RKO (cell line): ENCODE measurements around the gene MANBA.
"Not testable (repeated sequence)": the region's sequence is repeated elsewhere in the genome, so short reads cannot be mapped to it uniquely, and the experiment has no call there.

Experiments
- DNase-seq: peaks from one replicate; pipeline ENCODE4 v3.0.0-alpha.2; 2016; ENCODE audit warnings: low spot score

The MANBA gene

DNA sequence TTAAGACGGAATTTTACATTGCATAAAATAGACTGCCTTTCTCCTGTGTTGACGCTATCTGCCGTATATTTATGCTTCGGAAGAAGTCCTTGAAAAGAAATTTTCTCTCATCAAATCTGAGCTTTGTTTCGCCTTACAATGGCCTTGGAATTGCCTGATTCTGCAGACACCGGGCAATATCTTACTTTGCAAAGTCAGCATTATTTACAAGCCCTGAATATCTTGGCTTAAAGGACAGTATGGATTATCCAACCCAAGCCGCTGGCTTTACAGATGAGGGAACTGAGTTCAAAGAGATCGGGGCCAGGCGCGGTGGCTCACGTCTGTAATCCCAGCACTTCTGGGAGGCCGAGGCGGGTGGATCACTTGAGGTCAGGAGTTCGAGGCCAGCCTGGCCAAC is 1.1 kb upstream of the MANBA start:
- no peak for DNase-seq

DNA sequence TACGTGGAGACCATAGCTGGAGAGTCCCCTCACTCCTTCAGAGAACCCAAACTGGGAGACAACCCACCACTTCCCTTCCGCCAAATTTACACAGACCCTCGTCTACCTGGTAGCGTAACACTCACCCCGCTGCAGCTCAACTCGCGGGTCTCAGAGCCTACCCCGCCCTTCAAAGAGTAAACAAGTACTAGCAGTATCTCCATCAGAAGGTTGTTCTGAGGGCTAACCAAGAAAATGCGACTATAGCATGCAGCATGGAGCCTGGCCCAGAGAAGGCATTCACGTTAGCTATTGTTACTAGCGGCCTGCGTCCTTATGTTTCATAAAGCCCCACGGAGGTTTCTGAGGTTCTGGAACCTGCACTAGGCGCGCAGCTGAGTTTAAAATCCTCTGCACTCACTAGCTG is 531 bp upstream of the MANBA start:
- no peak for DNase-seq

DNA sequence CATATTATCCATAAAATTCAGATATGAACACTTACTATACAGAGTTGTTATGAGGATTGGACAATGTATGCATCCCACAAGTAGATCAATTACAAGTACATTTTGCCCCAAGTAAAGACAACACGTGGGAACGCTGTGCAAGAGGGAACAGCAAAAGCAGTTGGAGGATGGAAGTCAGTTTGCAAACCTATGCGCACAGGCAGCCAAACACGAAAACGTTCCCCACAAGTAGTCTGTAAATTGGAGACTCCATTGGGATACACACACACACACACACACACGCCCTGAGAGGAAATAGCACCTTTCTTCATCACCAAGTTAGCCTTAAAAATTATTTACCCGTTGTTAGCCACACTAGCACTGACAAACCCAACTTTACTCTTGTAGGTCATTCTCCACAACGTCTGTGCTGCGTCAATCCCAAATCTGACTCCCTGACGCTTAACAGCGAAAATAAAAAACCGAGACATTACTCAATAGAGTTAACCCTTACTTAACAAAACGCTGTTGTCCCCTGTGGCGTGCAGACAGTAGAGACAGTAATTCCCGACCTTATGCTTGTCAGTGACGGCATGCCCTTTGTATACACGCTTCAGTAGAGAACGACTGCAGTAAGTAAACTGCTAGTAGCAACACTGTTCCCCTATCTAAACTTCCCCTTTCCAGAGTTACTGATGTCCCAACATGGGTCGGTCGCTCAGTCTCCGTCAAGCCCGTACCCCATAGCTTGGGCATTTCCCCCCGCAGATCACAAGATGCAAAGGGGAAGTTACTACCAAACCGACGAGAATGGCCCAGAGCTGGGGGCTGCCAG is 730 bp downstream of the MANBA start:
- DNase-seq = peak; percentile 79

DNA sequence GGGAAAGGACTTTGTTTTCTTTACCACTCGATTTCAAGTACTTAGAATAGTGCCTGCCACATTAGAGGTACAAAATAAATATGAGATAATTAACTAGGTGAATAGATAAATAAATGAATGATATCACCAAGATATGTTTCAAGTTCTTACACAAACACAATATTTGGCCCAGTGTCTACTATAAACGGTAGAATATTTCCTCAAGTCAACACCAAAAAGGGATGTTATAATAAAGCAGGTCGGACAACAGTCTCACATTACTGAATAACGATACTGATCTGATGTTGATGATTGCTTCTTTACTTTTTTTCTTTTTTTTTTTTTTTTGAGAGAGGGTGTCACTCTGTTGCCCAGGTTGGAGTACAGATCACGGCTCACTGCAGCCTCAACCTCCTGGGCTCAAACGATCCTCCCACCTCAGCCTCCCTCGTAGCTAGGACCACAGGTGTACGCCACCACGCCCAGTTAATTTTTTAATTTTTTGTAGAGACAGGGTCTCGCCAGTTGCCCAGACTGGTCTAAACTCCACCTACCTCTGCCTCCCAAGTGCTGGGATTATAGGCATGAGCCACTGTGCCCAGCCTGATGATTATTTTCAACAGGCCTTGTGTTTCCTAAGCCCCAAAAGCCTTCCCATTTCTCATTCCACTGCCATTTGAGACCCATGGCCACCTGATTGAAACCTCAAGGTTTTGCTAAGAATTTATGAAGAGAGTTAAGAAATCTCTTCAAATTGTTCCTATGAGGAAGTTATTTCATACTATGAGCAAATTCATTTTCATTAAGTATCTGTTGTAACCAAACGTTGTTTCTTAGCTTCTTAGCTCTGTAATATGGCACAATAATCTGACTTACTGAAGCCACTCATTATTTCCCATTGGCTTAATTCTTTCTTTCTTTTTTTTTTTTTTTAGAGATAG is 2.3 kb downstream of the MANBA start:
- no peak for DNase-seq

DNA sequence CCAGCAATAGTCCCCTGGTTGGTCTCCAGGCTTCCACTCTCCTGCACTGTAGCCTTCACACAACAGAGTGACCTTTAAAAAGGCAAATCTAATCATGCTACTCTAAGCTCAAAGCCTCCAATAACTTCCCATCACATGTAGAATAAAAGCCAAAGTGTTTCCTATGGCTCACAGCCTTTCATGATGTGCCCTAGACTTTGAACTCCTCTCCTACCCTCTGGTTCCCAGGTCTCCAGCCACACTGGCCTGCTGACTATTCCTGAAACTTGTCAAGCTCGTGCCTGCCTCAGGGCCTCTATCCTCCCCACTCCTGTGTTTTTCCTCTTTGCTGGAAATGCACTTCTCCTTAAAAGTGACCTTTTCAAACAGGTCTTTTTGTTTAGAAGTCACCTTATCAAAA is 3.1 kb downstream of the MANBA start:
- DNase-seq = no peak

DNA sequence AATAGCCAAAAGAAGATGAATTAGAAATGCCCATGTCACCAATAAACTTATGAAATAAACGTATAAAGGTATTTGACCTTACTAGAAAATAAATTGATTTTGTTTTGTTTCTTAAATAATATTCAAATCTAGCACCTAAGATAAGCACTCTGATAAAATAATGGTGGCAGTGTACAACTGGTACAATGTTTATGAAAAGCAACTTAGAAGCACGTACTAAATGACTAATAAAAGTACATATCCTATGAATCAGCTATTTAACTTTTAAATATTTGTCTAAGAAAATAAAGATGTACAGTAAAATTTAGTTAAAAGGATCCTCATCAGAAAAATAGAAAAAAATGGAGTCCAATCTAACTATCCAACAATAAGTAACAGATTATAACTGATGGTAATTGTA is 6.7 kb downstream of the MANBA start:
- DNase-seq = no peak

DNA sequence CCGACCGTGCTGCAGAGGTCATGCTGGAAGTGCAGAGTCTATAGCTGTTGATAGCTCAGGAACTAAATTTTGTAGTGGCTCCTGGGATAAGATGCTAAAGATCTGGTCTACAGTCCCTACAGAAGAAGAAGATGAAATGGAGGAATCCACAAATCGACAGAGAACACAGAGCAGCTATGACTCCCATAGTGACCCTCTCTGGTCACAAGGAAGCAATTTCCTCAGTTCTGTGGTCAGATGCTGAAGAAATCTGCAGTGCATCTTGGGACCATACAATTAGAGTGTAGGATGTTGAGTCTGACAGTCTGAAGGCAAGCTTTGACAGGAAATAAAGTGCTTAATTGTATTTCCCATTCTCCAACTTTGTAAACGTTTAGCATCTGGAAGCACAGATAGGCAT is 8.8 kb downstream of the MANBA start:
- DNase-seq = no peak

DNA sequence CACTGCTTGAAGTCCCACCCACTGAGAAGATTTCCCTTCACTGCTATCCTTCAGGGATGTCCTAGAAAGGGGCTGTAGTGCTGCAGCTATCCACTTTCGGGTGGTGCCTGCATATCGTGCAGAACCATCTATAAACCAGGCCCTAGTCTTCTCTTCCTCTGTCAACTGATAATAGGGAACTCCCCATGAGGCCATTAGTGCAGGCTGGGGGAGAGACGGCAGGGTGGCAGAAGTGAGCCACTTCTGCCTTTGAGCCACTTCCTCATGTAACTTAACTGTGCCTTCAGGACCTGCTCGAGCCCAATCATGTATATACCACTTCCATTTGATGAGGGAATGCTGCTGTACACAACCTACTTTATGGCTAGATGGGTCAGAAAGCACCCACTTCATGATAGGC is 17.4 kb downstream of the MANBA start:
- not testable (repeated sequence) for DNase-seq

DNA sequence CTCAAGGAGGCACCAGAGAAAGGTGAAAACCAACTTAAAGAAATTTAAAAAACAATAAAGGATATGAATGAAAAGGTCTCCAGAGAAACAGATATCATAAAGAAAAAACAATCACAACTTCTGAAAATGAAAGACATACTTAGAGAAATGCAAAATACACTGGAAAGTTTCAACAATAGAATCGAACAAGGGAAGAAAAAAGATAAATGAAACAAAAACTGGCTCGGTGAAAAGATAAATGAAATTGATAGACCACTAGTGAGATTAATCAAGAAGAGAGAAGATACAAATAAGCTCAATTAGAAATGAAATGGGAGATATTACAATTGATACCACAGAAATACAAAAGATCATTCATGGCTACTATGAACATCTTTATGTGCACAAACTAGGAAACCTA is 22.0 kb downstream of the MANBA start:
- not testable (repeated sequence) for DNase-seq

DNA sequence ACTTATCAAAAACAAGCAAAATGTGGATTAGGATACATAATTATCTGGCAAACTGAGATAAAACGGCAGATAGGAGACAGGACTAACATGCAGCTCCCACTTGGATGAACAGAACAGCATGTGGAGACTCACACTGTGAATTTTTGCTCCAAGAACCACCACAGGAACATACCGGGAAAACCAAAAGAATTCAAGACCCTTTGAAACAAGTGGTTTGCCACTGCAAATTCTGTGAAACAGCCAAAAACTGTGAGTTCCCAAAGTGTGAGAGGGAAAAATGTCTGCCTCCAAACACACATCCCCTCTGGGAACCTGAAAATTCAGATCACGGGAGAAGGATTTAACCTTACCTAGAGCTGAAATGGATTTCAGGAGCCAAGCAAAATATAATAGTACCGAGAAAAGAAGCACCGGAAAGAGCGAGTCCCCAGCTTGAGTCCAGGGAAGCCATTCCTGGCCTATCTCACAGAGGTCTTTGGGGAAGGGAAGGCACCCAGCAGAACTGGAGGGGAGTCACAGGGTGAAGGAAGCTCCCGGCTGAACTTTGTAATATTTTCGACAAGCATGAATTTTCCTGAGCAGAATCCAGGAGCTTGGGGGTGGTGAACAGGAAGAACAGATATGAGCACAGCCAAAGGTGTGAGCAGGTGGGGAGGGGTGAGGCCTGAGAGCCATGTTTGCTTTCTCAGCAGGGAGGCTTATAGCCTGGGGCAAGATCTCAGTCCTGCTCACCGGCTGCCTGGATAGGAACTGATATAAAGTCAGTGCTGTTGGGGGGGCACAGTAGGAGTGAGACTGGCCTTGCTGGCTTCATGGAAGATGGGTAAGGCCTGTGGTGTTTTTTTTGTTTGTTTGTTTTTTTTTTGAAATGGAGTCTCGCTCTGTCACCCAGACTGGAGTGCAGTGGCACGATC is 23.9 kb downstream of the MANBA start:
- DNase-seq = no peak

DNA sequence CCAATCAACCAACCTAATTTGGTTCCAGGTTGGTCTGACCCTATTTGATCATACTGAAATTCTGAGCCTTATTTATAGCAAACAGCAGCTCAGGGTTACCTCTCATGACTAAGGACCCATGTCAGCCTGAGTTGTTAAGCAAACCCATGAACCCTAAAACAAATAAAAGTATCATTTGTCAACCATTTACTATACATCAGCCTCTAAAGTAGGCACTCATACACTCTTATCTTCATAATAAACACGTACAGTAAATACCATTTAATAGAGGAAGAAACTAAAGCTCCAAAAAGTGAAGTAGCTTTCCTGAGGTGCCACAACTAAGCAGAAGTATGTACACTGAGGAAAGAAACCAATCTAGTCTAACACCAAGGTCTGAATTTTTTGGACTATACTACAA is 25.2 kb downstream of the MANBA start:
- no peak for DNase-seq

DNA sequence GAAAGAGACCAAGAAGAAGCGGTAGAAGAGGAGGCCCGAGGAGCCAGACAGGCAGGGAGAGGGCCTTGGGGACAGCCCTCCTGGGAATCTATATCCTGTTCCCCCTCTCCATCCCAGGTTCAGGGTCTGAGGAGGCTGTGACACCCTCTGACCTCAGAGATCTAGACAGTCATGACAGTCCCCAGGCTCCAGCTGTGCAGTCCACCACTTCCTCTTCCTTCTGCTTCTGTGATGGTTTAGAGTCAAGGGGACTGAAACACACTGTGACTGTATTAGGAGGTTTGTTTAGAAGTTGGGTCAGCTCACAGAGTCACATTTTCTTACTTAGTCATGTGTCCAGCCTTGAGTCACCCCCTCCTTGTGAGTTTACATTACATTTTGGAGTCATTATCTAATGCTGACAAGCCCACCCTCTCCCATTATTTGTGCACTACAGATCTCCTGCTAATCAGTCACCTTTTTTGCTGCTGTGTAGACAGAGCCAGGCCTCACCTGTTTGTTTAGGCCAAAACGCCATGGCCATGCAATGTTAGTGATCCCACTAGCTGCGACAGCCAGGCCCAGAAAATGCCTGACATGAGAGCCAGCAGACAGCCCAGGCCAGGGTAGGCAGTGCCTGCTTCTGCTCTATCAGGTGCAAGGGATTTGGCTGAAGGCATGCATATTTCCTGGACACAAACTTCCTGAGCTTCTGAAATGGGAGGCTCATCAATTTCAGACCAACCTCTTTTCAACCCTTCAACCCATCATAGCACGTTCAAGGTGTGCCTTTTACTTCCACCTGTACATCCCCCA is 26.0 kb downstream of the MANBA start:
- DNase-seq = peak; percentile 66

DNA sequence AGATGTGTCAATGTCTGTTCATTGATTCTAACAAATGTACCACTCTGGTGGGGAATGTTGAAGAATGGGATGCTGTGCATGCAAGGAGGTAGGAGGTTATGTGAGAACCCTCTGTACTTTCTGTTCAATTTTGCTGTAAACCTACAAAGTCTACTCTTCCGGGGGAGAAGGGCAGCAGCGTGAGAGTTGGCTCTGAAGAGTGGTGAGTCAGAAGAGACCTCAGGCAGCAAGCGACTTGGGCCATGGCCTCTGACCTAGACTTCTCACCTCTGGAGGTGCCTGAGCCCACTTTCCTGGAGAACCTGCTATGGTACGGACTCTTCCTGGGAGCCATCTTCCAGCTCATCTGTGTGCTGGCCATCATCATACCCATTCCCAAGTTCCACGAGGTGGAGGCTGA is 26.7 kb downstream of the MANBA start:
- DNase-seq = no peak

DNA sequence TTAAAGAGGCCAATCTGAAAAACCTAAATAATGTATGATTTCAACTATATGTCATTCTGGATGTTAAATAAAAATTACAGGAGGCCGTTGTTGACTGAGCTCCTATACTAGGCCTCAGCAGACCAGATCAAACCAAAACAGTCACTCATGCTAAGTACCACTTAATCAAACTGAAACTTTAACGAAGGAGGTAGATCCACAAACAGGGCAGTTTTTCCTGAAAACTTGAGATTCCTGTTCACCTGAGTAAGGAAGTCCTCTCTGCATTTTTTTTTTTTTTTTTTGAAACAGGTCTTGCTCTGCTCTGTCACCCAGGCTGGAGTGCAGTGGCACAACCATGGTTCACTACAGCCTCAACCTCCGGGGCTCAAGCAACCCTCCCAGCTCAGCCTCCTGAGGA is 27.7 kb downstream of the MANBA start:
- DNase-seq = no peak

DNA sequence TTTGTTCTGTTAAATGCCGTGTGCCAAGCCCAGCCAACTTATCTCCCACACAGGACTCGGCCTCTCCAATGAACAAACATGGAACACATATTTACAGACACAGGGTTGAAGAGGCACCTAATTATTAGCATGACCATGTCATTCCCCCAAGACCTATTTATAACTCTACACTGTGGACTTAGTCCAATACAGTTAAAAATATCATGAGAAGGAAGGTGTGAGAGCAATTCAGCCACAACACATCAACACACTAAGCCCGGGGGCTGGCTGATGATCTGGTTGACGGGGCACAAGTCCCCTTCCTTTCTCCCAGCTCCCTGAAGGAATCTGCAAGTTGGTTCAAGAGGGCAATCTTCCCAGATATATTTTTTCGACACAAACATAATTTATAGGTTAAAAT is 28.1 kb downstream of the MANBA start:
- no peak for DNase-seq

DNA sequence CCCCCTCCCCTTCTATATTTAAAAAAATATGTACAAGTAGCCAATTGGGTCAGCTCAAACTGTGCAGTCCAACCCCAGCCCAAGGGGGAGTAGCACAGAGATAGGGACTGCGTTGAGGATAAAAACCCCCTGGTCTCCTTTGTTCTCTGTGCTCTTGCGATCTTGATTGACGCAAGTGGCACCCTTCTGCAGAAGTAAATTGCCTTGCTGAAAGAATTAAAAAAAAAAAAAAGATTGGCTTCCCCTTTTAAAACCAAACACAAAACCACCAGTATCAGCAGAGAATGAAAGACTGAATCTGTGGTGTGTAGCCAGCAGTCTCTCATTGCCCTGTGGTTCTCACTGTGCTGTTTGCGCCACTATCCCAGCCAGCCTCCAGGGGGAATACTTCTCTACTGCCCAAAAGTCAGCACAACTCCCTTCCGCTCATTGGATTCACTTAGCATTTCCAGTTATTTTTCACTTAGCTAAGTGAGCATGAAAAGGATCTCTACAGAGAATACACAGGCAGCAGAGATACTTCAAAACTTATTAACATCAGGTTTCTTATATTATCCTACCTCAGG is 29.7 kb downstream of the MANBA start:
- no peak for DNase-seq

DNA sequence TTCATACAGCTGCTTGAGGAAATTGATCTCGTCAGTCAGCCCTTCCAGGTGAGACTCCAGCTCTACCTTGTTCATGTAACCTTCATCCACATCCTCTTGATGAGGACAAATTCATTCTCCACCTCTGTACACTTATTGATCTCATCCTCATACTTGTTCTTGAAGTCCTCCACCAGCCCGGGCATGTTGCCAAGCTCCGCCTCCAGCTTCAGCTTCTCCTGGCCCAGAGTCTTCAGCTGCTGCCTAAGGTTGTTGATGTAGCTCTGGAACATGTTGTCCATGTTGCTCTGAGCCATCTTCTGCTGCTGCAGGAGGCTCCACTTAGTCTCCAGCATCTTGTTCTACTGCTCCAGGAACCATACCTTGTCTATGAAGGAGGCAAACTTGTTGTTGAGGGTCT is 31.3 kb downstream of the MANBA start:
- DNase-seq = not testable (repeated sequence)

DNA sequence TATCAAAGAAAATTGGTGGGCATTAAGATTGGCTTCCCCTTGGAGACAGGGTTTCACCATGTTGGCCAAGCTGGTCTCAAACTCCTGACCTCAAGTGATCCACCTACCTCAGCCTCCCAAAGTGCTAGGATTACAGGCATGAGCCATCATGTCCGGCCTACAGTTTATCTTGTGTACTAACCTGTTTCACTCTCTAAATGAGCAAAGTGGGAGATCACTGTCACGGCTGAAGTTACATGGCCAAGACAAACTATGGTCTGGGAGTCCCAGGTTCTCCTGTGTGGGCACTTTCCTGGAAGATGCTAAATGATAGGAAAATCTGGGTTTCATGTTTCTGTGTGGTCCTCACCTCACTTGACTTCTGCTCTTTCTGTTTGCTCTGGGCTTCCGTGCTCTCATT is 33.8 kb downstream of the MANBA start:
- not testable (repeated sequence) for DNase-seq

DNA sequence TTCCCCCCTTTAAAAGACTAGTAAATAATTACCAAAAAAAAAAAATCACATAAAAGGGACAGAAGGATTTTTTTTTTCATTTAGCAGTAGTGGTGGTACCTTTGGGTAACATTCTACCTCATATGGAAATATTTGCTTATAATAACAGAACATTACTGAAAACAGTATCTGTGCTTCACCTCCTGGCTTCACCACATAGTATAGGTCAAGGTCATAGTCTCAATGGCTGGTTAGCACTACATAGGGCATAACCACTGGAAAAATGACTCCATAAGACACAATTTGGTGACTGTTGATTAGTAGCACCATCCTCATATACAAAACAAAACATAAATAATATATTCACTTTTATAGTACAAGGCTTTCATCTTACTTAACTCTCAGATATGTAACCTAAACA is 34.7 kb downstream of the MANBA start:
- no peak for DNase-seq

DNA sequence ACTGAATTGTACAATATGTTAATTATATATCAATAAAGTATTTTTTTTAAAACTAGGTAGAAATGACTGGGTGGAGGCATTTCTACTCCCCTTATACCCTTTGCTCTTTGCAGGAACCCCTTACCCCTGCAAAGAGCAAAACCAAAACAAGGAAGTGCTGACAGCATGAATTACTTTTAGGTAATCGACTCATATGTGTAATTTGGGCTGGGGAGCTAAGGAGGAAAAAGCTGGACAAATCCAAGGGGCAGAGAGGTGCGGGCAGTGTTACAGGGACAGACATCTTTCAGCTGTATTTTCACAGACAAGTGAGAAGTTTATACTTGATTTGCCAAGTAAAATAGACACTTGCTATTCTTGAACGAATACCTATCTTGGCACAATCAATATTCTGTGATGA is 35.5 kb downstream of the MANBA start:
- no peak for DNase-seq

DNA sequence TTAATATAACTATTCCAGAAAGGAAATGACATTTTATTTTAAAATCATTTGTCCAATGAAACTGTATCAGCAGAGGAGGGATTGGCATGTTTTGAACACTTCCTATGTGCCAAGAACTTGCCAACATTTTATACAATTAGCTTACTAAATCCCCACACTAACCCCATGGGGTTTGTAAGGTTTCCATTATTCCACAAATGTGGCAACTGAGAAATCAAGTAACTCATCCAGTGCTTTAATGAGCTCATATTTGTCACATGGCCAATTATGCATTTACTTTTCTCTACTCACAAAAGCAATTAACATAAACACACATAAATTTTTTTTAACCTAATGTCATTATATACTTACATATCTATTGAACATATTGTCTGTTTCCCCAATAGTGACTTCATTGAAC is 37.3 kb downstream of the MANBA start:
- no peak for DNase-seq
